B cell (primary cell): ENCODE measurements around the gene OR4E2. TPM values are rescaled to one million over a fixed set of nuclear protein-coding genes. Genes with fewer than 3 reads are reported as not detected.

Experiments used
- ATAC-seq: fragments of 200-7000 bp; cut with Tn5 transposase; one replicate; pipeline ENCODE4 v1.10.0; 2021; ENCODE audit warnings: low read depth, mild to moderate bottlenecking, moderate number of reproducible peaks, moderate library complexity
- CTCF ChIA-PET: fragments of 350-600 bp; sonication (Branson Sonifier 250); formaldehyde crosslinking; loops from one replicate; lab custom pipeline; 2021; ENCODE audit warnings: antibody characterized with exemption, inconsistent platforms; lab: Charles Lee
- POLR2A ChIA-PET: fragments of 350-600 bp; sonication (Branson Sonifier 250); formaldehyde crosslinking; loops from one replicate; lab custom pipeline; 2021; ENCODE audit warnings: antibody characterized with exemption; lab: Charles Lee
- DNase-seq: peaks from one replicate; pipeline ENCODE4 v3.0.0; 2013
- H2AFZ ChIP-seq: 2 replicates; pipeline ENCODE4 v1.6.1; 2012; ENCODE audit warnings: mild to moderate bottlenecking, low read depth, low read length; ENCODE audit not compliant: insufficient read depth, poor library complexity, severe bottlenecking
- H3K27ac ChIP-seq, 2 donors: 1 replicate in 1 of 2; 2 replicates in 1 of 2; pipeline ENCODE4 v1.5.1; 2012 to 2013; ENCODE audit warnings: low read length in 2 of 2, mild to moderate bottlenecking in 2 of 2, moderate library complexity in 1 of 2
- H3K27me3 ChIP-seq, 4 experiments: fragments of 200-600 bp in 1 of 4; sonication (generic) in 1 of 4; replicated peaks in 1 of 4; 1 replicate in 2 of 4; 2 replicates in 2 of 4; pipeline versions ENCODE4 v1.6.1 to v1.7.0; 2013 to 2016; ENCODE audit warnings: low read length in 3 of 4, mild to moderate bottlenecking in 2 of 4, mixed read lengths in 1 of 4, moderate library complexity in 1 of 4; ENCODE audit not compliant: insufficient read depth in 4 of 4, control insufficient read depth in 3 of 4; ENCODE audit errors: control extremely low read depth in 1 of 4
- H3K36me3 ChIP-seq, 2 experiments: replicated peaks in 1 of 2; 1 replicate in 1 of 2; 2 replicates in 1 of 2; pipeline versions ENCODE4 v1.6.1 to v1.7.1; 2013; ENCODE audit warnings: low read length in 1 of 2; ENCODE audit not compliant: insufficient read depth in 2 of 2, control insufficient read depth in 1 of 2; ENCODE audit errors: control extremely low read depth in 1 of 2, extremely low read depth in 1 of 2
- H3K4me1 ChIP-seq, 2 donors: fragments of 200-600 bp in 1 of 2; sonication (generic) in 1 of 2; 1 replicate in 1 of 2; 2 replicates in 1 of 2; pipeline versions ENCODE4 v1.5.1 to v1.6.1; 2013 to 2017; ENCODE audit warnings: low read length in 2 of 2; ENCODE audit not compliant: control insufficient read depth in 2 of 2, insufficient read depth in 2 of 2
- H3K4me2 ChIP-seq: replicated peaks from 2 replicates; pipeline ENCODE3; 2012; ENCODE audit warnings: mild to moderate bottlenecking, low read depth, low read length; ENCODE audit not compliant: poor library complexity, severe bottlenecking
- H3K4me3 ChIP-seq, 5 experiments: fragments of 200-600 bp in 1 of 5; sonication (generic) in 1 of 5; 1 replicate in 3 of 5; 2 replicates in 2 of 5; pipeline versions ENCODE4 v1.5.1 to v1.7.0; 2011 to 2016; ENCODE audit warnings: low read length in 4 of 5, mild to moderate bottlenecking in 4 of 5, low read depth in 2 of 5, control low read depth in 1 of 5, moderate library complexity in 1 of 5; ENCODE audit not compliant: insufficient read depth in 1 of 5; ENCODE audit errors: control extremely low read depth in 1 of 5, extremely low read depth in 1 of 5
- H3K79me2 ChIP-seq: fragments of 200-600 bp; sonication (generic); one replicate; pipeline ENCODE4 v1.6.0; 2016; ENCODE audit warnings: low read length; ENCODE audit not compliant: control insufficient read depth, insufficient read depth
- H3K9ac ChIP-seq: fragments of 200-600 bp; sonication (generic); 2 replicates; pipeline ENCODE4 v1.6.1; 2017; ENCODE audit warnings: mild to moderate bottlenecking, low read length, moderate library complexity
- H3K9me3 ChIP-seq, 3 donors: one replicate each; pipeline versions ENCODE4 v1.6.1 to v1.7.1; 2013; ENCODE audit warnings: low read length in 2 of 3; ENCODE audit not compliant: control insufficient read depth in 2 of 3, insufficient read depth in 1 of 3; ENCODE audit errors: control extremely low read depth in 1 of 3
- H4K20me1 ChIP-seq: 2 replicates; pipeline ENCODE4 v1.6.0; 2012; ENCODE audit warnings: mild to moderate bottlenecking, low read length; ENCODE audit not compliant: insufficient read depth, control insufficient read depth, poor library complexity, severe bottlenecking
- H3K27ac Mint-ChIP-seq: one replicate; pipeline ENCODE4 v1.8.0; 2021; ENCODE audit warnings: mixed read lengths
- H3K27me3 Mint-ChIP-seq: one replicate; pipeline ENCODE4 v1.8.0; 2021; ENCODE audit warnings: mixed read lengths
- H3K4me1 Mint-ChIP-seq: one replicate; pipeline ENCODE4 v1.8.0; 2021; ENCODE audit warnings: mixed read lengths
- H3K4me3 Mint-ChIP-seq: one replicate; pipeline ENCODE4 v1.8.0; 2021; ENCODE audit warnings: mixed read lengths
- H3K9me3 Mint-ChIP-seq: one replicate; pipeline ENCODE4 v1.8.0; 2022; ENCODE audit warnings: mixed read lengths; ENCODE audit not compliant: insufficient read depth
- EZH2 ChIP-seq: IDR thresholded peaks from 2 replicates; pipeline ENCODE4 v1.6.1; 2012; ENCODE audit warnings: borderline replicate concordance, low read depth, mild to moderate bottlenecking, moderate library complexity, low read length; ENCODE audit not compliant: insufficient read depth, poor library complexity, severe bottlenecking
- WGBS: methylation state at CpG from one replicate; pipeline ENCODE4 v1.1.5; 2013; ENCODE audit warnings: missing lambda C conversion rate; ENCODE audit not compliant: insufficient coverage; 5-methylcytosine and 5-hydroxymethylcytosine counted together
- intact Hi-C: fragments of 100-400 bp; cut with micrococcal nuclease; formaldehyde crosslinking; loops from one replicate; pipeline ENCODE4 v1.10.0; 2022
- polyA minus RNA-seq: library from RNA; depleted of rRNA, polyadenylated mRNA; stranded (reverse); fragments of >200 nt; gene quantifications from 2 replicates; pipeline ENCODE4 v1.2.3, GENCODE V29; 2012
- polyA plus RNA-seq: library from polyadenylated mRNA; depleted of rRNA; stranded (reverse); fragments of >200 nt; gene quantifications from 2 replicates; pipeline ENCODE4 v1.2.3, GENCODE V29; 2012
- total RNA-seq, 2 donors: library from RNA; stranded (reverse); fragments of 120-200 nt in 1 of 2; gene quantifications; 1 replicate in 1 of 2; 2 replicates in 1 of 2; pipeline versions ENCODE4 v1.2.3 to v1.2.4, GENCODE V29; 2013 to 2022
- TF ChIP-seq, protein P1 (sequence below): fragments of 200-600 bp; IDR thresholded peaks from one replicate; pipeline ENCODE4 v1.8.0; 2022; ENCODE audit warnings: antibody characterized with exemption, mild to moderate bottlenecking

OR4E2 gene, protein sequence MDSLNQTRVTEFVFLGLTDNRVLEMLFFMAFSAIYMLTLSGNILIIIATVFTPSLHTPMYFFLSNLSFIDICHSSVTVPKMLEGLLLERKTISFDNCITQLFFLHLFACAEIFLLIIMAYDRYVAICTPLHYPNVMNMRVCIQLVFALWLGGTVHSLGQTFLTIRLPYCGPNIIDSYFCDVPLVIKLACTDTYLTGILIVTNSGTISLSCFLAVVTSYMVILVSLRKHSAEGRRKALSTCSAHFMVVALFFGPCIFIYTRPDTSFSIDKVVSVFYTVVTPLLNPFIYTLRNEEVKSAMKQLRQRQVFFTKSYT
- not detected in 2 replicates for total RNA-seq
- total RNA-seq (2013) = not detected
- polyA plus RNA-seq = not detected in 2 replicates
- not detected in 2 replicates for polyA minus RNA-seq

GRCh38 chr14:21653331-21653885, at the start of gene OR4E2:
Gene OR4E2 (plus strand): TSS chr14:21653835. CDS start chr14:21665083, 11,248 bp downstream.
- Mint-ChIP-seq H3K9me3 (peaks cover 2% of the 10 kb centered on the region), H3K4me1 (no peaks in the 10 kb centered on the region), H3K27me3 (peaks cover 9% of the 10 kb centered on the region), H3K4me3 (no peak within 1 kb of the TSS), H3K27ac (no peak within 1 kb of the TSS)
- no peak for ATAC-seq
- TF ChIP-seq, protein P1, sequence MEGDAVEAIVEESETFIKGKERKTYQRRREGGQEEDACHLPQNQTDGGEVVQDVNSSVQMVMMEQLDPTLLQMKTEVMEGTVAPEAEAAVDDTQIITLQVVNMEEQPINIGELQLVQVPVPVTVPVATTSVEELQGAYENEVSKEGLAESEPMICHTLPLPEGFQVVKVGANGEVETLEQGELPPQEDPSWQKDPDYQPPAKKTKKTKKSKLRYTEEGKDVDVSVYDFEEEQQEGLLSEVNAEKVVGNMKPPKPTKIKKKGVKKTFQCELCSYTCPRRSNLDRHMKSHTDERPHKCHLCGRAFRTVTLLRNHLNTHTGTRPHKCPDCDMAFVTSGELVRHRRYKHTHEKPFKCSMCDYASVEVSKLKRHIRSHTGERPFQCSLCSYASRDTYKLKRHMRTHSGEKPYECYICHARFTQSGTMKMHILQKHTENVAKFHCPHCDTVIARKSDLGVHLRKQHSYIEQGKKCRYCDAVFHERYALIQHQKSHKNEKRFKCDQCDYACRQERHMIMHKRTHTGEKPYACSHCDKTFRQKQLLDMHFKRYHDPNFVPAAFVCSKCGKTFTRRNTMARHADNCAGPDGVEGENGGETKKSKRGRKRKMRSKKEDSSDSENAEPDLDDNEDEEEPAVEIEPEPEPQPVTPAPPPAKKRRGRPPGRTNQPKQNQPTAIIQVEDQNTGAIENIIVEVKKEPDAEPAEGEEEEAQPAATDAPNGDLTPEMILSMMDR = no peak
- TF ChIP-seq EZH2 = no peak
- peaks cover 0 to 3% (median 0%) of the 10 kb centered on the region in 3 donors for H3K9me3 ChIP-seq
- H3K27ac ChIP-seq = no peak within 1 kb of the TSS
- H2AFZ ChIP-seq = no peak within 1 kb of the TSS
- H3K79me2 ChIP-seq = no peaks in the 10 kb centered on the region
- no peak within 1 kb of the TSS for H3K9ac ChIP-seq
- H3K4me1 ChIP-seq = no peaks in the 10 kb centered on the region
- H3K27me3 ChIP-seq = peaks cover 0 to 5% (median 2%) of the 10 kb centered on the region in 4 experiments
- no peak within 1 kb of the TSS for H3K4me2 ChIP-seq
- POLR2A ChIA-PET = no interaction called here
- CTCF ChIA-PET = no interaction called here
- intact Hi-C loops = no loop called here
- no peak within 1 kb of the TSS for H3K4me3 ChIP-seq
- DNase-seq = no peak
- 50% methylated on average over 1 of the region's 2 CpGs for WGBS
- no peaks in the 10 kb centered on the region for H4K20me1 ChIP-seq
- no peaks in the 10 kb centered on the region for H3K36me3 ChIP-seq

GRCh38 chr14:21612324-21612723, 41.3 kb upstream of the OR4E2 start:
- Mint-ChIP-seq H3K4me1 (no peaks in the 10 kb centered on the region), H3K27ac (no peak overlapping the region), H3K27me3 (peaks cover 31% of the 10 kb centered on the region), H3K9me3 (no peaks in the 10 kb centered on the region), H3K4me3 (no peak overlapping the region)
- no peaks in the 10 kb centered on the region for H4K20me1 ChIP-seq
- H3K4me1 ChIP-seq = no peaks in the 10 kb centered on the region
- CTCF ChIA-PET = no interaction called here
- H3K4me3 ChIP-seq = no peak overlapping the region
- no peak overlapping the region for H3K27ac ChIP-seq
- H2AFZ ChIP-seq = no peak overlapping the region
- WGBS = 87% methylated on average over 6 of the region's 6 CpGs
- H3K9me3 ChIP-seq = no peaks in the 10 kb centered on the region
- H3K36me3 ChIP-seq = no peaks in the 10 kb centered on the region
- H3K27me3 ChIP-seq = no peaks in the 10 kb centered on the region
- intact Hi-C loops = no loop called here
- H3K79me2 ChIP-seq = no peaks in the 10 kb centered on the region
- no peak overlapping the region for H3K4me2 ChIP-seq
- no peak for DNase-seq
- POLR2A ChIA-PET = no interaction called here
- no peak overlapping the region for H3K9ac ChIP-seq
- TF ChIP-seq, protein P1 = no peak
- no peak for TF ChIP-seq EZH2
- no peak for ATAC-seq
